NCI-H82 (cell line): ENCODE results near the gene PHACTR1.
A peak's percentile ranks its signal among the peaks of the same experiment; 100 is the strongest.

Source experiments
- DNase-seq: peaks from one replicate; lab custom pipeline; 2025; lab: John Stamatoyannopoulos, UW

PHACTR1 gene

DNA sequence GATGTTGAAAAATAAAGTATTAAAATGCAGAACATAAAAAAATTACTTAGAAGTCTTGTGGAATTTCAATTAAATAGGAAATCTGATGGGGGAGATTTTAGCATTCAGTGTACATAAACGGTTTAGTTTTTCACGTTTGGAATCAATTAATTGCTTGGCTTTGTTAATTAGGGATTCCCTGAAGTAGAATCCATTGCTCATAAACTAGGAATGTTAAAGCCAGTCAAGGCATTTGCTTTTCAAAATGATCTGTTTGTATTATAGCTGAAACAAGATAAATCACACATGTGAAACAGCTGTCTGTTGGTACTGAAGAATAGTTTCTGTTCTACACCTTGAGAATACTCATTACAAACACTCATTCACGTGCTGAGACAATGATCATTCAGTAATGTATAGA is 313.8 kb downstream of the PHACTR1 start:
- no peak for DNase-seq

- DNase-seq, result no peak
Measured at GRCh38 chr6:13032566-13032965, 316.0 kb downstream of the PHACTR1 start.

GRCh38 chr6:13033145-13033544 is 316.6 kb downstream of the PHACTR1 start:
- DNase-seq, result no peak

DNA sequence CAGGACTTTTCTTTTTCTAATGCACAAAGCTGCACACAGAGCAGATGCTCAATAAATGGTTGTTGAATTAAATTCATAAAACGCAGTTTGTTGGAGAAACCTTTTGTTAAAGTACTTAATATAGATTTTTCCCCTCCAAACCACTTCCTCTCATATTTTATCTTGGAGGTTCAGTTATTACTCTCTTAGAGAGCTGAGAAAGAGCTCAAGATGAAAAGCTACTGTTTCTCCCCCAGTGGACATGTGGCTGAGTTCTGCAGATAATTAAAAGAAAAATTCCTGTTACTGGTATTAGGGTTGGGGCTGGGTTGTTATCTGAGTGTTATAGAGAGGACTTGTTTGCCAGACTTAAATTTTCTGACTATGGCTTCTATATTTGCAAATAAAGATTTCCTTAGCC is 317.7 kb downstream of the PHACTR1 start:
- DNase-seq, result no peak

- no peak for DNase-seq
Measured at GRCh38 chr6:13035606-13036005, 319.0 kb downstream of the PHACTR1 start.

DNA sequence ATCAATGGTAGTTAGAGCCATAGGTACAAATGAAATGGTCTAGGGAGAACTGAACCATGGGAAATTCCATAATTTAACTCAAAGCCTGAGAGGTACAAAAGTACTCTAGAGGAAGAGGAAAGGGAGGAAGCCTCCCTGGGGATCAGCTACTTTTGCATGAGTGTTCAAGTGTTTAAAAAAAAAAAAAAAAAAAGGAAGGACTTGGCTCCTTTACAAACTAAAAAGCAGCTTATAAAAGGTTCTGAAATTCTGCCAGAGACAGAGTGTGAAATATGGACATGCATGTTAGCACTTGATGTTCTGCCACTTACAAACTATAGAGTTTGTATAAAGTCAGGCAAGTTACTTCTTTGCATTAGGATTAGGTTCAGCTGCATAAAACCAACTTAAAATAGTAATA is 321.7 kb downstream of the PHACTR1 start:
- no peak for DNase-seq

DNA sequence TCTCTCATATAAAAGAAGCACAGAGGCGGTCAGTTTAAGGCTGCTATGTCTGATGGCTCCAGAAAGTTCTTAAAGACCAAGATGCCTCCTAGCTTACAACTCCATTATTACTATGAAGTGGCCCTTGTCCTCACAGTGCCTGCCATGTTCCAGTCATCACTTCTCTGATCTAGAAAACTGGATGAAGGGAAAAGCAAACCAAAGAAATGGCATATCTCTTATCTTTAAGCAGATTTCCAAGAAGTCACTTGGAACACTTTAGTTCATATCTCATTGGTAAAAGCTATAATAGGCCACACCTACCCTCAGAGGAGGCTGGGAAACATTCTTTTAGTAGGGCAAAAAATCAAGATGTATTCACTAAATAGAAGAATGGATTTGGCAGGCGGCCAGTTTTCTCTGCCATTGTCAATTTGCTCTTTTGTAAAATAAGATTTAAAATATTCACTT is 322.2 kb downstream of the PHACTR1 start:
- no peak for DNase-seq

DNA sequence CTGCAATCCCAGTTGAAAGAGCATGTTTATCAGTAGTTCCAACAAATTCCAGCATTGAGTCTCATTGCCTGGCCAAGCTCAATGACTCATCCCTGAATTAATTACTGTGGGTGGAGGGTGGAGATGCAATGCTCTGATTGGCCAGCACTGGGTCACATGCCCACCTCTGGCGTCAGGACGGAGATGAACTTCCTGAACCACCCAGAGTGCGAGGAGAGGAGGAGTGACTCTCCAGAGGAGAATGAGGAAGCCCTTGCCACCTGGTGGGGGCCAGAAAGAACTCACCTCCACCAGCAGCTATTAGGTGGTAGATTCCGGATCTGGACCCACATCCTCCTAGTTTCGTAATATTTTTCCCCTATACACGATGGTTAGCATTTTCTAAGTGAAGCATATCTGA is 327.8 kb downstream of the PHACTR1 start:
- no peak for DNase-seq

GRCh38 chr6:13044896-13045295 is 328.3 kb downstream of the PHACTR1 start:
- no peak for DNase-seq

GRCh38 chr6:13045676-13046075 is 329.1 kb downstream of the PHACTR1 start:
- no peak for DNase-seq

DNA sequence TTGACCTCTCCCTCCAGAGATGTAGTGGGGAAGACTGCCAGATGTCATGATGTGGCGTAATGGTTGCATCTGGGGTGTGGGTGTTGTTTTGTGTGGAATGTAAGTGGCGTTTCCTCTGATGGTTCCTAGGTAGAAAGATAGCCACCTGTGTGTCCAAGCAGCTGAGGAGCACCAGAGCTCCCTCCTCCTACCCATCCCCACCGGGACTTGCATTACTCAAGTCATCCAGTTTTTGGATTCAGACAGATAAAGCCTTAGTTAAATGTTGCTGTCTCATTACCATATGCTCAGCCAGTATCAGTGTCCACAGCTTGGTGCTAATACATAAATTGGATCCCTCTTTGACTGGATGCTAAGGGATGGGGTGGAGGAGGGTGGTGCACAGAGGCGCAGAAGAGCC is 329.5 kb downstream of the PHACTR1 start:
- DNase-seq, result peak; percentile 79

DNA sequence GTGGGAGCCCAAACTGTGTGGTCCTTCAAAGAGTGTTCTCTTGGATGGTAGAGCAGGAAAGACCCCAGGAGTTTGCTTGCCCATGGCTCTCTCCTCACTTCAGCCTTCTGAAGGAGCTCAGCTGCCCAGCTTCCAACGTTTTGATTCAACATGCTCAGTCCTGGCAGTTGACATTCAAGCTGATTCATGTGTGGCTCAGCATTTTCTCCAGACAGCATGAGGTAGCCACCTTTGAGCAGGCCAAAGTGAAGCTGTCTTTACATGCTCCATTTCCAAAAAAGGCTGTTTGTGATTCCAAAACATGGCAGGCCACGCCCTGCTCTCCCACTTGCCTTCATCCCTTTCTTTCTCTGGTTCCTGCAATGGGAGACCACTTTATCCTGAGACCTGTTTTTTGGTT is 331.5 kb downstream of the PHACTR1 start:
- no peak for DNase-seq

GRCh38 chr6:13049666-13050254 is 333.2 kb downstream of the PHACTR1 start:
- no peak for DNase-seq

DNA sequence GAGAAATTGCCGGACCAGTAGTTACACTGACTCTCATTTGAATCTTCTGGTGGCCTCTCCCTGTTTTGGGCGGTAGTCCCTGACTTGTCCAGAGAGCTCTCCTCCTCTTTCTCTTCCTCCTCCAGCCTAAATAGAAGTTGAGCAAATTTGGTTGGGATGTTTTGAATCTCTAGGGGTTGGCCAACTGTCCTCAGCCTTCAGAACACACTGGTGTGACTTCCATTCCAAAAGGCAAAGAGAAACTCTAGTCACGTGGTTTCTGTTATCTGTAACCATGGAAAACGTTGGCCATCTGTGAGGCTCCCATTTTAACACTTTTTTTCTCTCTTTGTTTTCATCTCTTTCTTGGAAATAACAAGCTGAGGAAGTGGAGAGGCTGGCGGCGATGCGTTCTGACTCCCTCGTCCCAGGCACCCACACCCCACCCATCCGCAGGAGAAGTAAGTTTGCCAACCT is 336.5 kb downstream of the PHACTR1 start:
- DNase-seq, result no peak

DNA sequence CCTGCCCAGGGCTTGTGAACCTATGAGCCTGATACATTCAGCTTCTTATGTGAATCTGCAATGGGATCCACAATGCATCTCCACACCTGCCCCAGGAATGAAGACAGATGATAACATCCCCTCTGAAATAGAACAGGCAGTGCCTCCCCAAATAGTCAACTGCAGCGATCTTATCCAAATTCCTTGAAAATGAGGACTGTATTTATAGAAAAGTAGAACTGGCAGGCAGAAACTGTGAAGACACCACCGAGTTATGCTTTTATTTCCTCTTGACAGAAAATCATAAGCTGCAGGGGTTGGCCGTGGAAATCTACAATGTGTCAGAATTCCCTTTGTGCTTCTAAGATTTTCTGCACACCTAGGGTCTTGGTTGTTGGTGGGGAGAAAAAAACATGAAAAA is 341.5 kb downstream of the PHACTR1 start:
- no peak for DNase-seq

DNA sequence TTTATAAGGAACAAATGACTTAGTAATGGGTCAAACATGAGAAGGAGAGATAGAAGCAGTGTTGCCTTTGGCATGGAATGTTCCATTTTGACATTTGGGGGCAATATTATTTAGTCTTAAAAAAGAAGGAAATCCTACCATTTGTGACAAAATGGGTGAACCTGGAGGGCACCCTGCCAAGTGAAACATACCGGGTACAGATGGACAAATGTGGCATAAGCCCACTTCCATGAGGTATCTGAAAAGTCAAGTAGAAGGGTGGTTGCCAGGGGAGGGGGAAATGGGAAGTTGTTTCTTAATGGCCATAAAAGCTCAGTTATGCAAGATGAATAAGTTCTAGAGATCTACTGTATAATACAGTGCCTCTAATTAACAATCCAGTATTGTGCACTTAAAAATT is 342.5 kb downstream of the PHACTR1 start:
- DNase-seq, result no peak

- DNase-seq, result no peak
Measured at GRCh38 chr6:13063300-13063918, 346.8 kb downstream of the PHACTR1 start.

DNA sequence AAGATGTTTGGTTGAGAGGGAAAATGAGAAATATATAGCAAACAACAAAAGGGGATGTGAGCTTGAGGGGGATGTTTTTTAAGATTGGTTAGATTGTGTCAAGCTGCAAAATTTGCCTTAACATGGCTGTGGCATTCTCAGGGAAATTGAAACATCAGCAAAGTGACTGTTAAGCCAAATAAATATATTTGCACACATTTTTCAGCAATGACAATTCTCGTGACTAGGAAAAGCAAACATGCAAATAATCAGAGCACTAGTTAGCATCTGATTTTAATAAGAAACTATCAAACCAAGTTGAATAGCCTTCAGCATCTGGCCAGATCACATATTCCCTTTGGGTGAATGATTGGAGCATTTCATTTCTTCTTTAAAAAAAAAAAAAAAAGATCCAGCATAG is 349.0 kb downstream of the PHACTR1 start:
- DNase-seq, result no peak

GRCh38 chr6:13066050-13066449 is 349.5 kb downstream of the PHACTR1 start:
- DNase-seq, result peak; percentile 52

- DNase-seq, result no peak
Measured at GRCh38 chr6:13066820-13067219, 350.3 kb downstream of the PHACTR1 start.

- DNase-seq, result no peak
Measured at GRCh38 chr6:13068586-13069210, 352.1 kb downstream of the PHACTR1 start.

GRCh38 chr6:13071550-13072345 is 355.2 kb downstream of the PHACTR1 start:
- no peak for DNase-seq
